GM12878 (cell line): ENCODE measurements around the gene ARHGEF7. TPM values are rescaled to one million over a fixed set of nuclear protein-coding genes. Genes with fewer than 3 reads are reported as not detected.

Source experiments
- ATAC-seq: fragments of 200-7000 bp; cut with Tn5 transposase; 3 replicates; pipeline ENCODE4 v1.9.1; 2020; ENCODE audit warnings: mild to moderate bottlenecking, moderate library complexity
- BruUV-seq: library from RNA; stranded (reverse); fragments of 400-500 nt; replicated peaks from 2 replicates; lab custom pipeline; 2021; lab: Mats Ljungman, UMichigan
- CTCF ChIA-PET: fragments of 300-600 bp; sonication (Branson Sonifier 250); formaldehyde crosslinking; extraction: SDS; loops from one replicate; lab custom pipeline; 2021; ENCODE audit warnings: inconsistent platforms; lab: Yijun Ruan, JAX
- POLR2A ChIA-PET: fragments of 350-600 bp; formaldehyde crosslinking; extraction: SDS; loops from one replicate; lab custom pipeline; 2021; ENCODE audit warnings: inconsistent platforms; lab: Charles Lee
- RAD21 ChIA-PET: fragments of 300-600 bp; sonication (Branson Sonifier 250); formaldehyde crosslinking; loops from one replicate; lab custom pipeline; 2023; ENCODE audit warnings: antibody characterized with exemption; ENCODE audit not compliant: unreplicated experiment; lab: Charles Lee
- SMC1A ChIA-PET: fragments of 300-600 bp; sonication (Branson Sonifier 250); formaldehyde crosslinking; loops from one replicate; lab custom pipeline; 2023; ENCODE audit not compliant: unreplicated experiment, uncharacterized antibody; lab: Charles Lee
- DNase-seq: peaks from one replicate; pipeline ENCODE4 v3.0.0-alpha.2; 2011; ENCODE audit warnings: low read depth, low spot score
- FAIRE-seq: peaks from 3 replicates; lab custom pipeline; 2011; peaks lifted over from hg19 to GRCh38; lab: Jason Lieb, UNC
- H2AFZ ChIP-seq: 2 replicates; pipeline ENCODE4 v1.6.0; 2011; ENCODE audit warnings: low read depth, low read length, control low read depth; ENCODE audit not compliant: control insufficient read depth
- H3K27ac ChIP-seq: 2 replicates; pipeline ENCODE4 v1.5.1; 2011; ENCODE audit warnings: control low read depth; ENCODE audit not compliant: control insufficient read depth, insufficient read depth
- H3K27me3 ChIP-seq, 2 experiments: replicated peaks in 1 of 2; 2 replicates each; pipeline versions ENCODE4 v1.6.0 to v1.6.1; 2011; ENCODE audit warnings: low read length in 1 of 2; ENCODE audit not compliant: control insufficient read depth in 2 of 2, insufficient read depth in 2 of 2
- H3K36me3 ChIP-seq, 2 experiments: 2 replicates each; pipeline ENCODE4 v1.5.1; 2011; ENCODE audit warnings: low read length in 1 of 2; ENCODE audit not compliant: control insufficient read depth in 2 of 2, insufficient read depth in 2 of 2
- H3K4me1 ChIP-seq: 2 replicates; pipeline ENCODE4 v1.6.1; 2011; ENCODE audit warnings: mild to moderate bottlenecking, low read length, moderate library complexity, mixed read lengths; ENCODE audit not compliant: control insufficient read depth, insufficient read depth
- H3K4me2 ChIP-seq: 2 replicates; pipeline ENCODE4 v1.6.0; 2011; ENCODE audit warnings: control low read depth; ENCODE audit not compliant: control insufficient read depth, insufficient read depth
- H3K4me3 ChIP-seq: fragments of 200-600 bp; sonication (generic); 2 replicates; pipeline ENCODE4 v1.5.1; 2016
- H3K79me2 ChIP-seq: 2 replicates; pipeline ENCODE4 v1.6.0; 2011; ENCODE audit warnings: low read length; ENCODE audit not compliant: control insufficient read depth, insufficient read depth
- H3K9ac ChIP-seq: 2 replicates; pipeline ENCODE4 v1.8.0; 2011; ENCODE audit warnings: low read length, control low read depth, mixed read lengths; ENCODE audit not compliant: control insufficient read depth, insufficient read depth
- H3K9me3 ChIP-seq: replicated peaks from 3 replicates; pipeline ENCODE4 v1.5.1; 2011; ENCODE audit warnings: mild to moderate bottlenecking, low read length; ENCODE audit not compliant: control insufficient read depth, insufficient read depth
- H4K20me1 ChIP-seq: 2 replicates; pipeline ENCODE4 v1.6.0; 2011; ENCODE audit not compliant: control insufficient read depth, insufficient read depth
- CBX5 ChIP-seq: sonication (generic); IDR thresholded peaks from 2 replicates; pipeline ENCODE4 v1.6.1; 2016; ENCODE audit warnings: low read depth, moderate library complexity, mild to moderate bottlenecking, inconsistent platforms
- HDGF ChIP-seq: fragments of 450-650 bp; IDR thresholded peaks from 2 replicates; pipeline ENCODE4 v1.6.1; 2016; ENCODE audit warnings: antibody characterized with exemption
- MYC ChIP-seq: IDR thresholded peaks from 2 replicates; pipeline ENCODE4 v1.6.1; 2011; ENCODE audit warnings: mild to moderate bottlenecking, low read length, moderate library complexity, inconsistent platforms; ENCODE audit not compliant: insufficient read depth, insufficient replicate concordance, insufficient read length, severe bottlenecking
- SUZ12 ChIP-seq: fragments of 200-600 bp; sonication (generic); IDR thresholded peaks from one replicate; pipeline ENCODE4 v1.6.1; 2018; ENCODE audit warnings: antibody characterized with exemption, mild to moderate bottlenecking; ENCODE audit not compliant: unreplicated experiment
- YY1 ChIP-seq: IDR thresholded peaks from 2 replicates; pipeline ENCODE4 v1.6.1; 2011; ENCODE audit warnings: low read depth, mild to moderate bottlenecking, low read length
- ZNF217 ChIP-seq: fragments of 450-650 bp; IDR thresholded peaks from 2 replicates; pipeline ENCODE4 v1.6.1; 2017; ENCODE audit warnings: antibody characterized with exemption, mild to moderate bottlenecking
- WGBS: methylation state at CpG from one replicate; pipeline ENCODE4 v1.1.6; 2016; ENCODE audit warnings: low lambda C conversion rate; ENCODE audit not compliant: insufficient replicate concordance, insufficient coverage; ENCODE audit errors: missing lambda C conversion rate; 5-methylcytosine and 5-hydroxymethylcytosine counted together
- in situ Hi-C: fragments of 300-500 bp; cut with MboI; formaldehyde crosslinking; loops from 9 replicates; pipeline ENCODE4 v1.14.3; 2018; ENCODE audit warnings: mixed read lengths
- intact Hi-C: fragments of 100-400 bp; cut with micrococcal nuclease; formaldehyde crosslinking; loops from one replicate; pipeline ENCODE4 v1.14.2; 2022; ENCODE audit not compliant: unreplicated experiment
- polyA plus RNA-seq, 11 experiments: library from polyadenylated mRNA; depleted of rRNA in 4 of 11; unstranded in 6 of 11; stranded (reverse) in 5 of 11; fragments of >200 nt; fragmentation: Nextera tagmentation in 4 of 11; fragmentation: Illumina TruSeq in 1 of 11; extraction: Ambion mirVana in 4 of 11; extraction: Trizol in 1 of 11; gene quantifications; 1 replicate in 1 of 11; 2 replicates in 10 of 11; pipeline versions ENCODE4 v1.2.1 to v1.2.3, GENCODE V29; 2011 to 2016; ENCODE audit warnings: inconsistent platforms in 2 of 11, missing spikeins in 2 of 11, low read depth in 1 of 11
- total RNA-seq, 4 experiments: library from RNA; depleted of rRNA in 3 of 4; stranded (reverse); fragments of >200 nt in 3 of 4; fragmentation: Illumina TruSeq in 1 of 4; extraction: Trizol in 1 of 4; gene quantifications; 2 replicates each; pipeline versions ENCODE4 v1.2.1 to v1.2.3, GENCODE V29; 2013 to 2021
- TF ChIP-seq, protein P1 (sequence below): fragments of 450-650 bp; IDR thresholded peaks from 2 replicates; pipeline ENCODE4 v1.6.1; 2017; ENCODE audit warnings: mild to moderate bottlenecking, low read depth, inconsistent platforms; ENCODE audit not compliant: poor library complexity, severe bottlenecking

Gene ARHGEF7
- total and polyA plus RNA-seq, 10 of the 15 experiments (the other 5 are each of a cell fraction or from before 2014, with no cell fraction given), result 4.7 to 65.5 (median 36.6) TPM

DNA sequence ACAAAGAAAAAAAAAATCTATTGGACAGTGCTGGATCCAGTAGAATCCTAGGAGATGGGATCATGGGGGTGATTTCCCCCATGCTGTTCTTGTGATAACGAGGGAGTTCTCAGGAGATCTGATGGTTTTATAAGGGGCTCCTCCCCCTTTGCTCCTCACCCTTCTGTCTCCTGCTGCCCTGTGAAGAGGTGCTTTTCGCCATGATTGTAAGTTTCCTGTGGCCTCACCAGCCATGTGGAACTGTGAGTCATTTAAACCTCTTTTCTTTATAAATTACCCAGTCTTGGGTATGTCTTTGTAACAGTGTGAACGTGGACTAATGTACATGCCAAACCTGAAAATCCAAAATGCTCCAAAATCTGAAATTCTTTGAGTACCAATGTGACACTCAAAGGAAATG, 45.5 kb downstream of the ARHGEF7 start:
- ChIA-PET RAD21 (no interaction called here), SMC1A (interaction anchor here (2.3 to 2.9 kb wide), 3 partner anchors 13 to 26 kb away, joined by 9 to 36 read pairs (median 11); no protein-coding TSS in a partner anchor), POLR2A (interaction anchor here (1.3 to 2.4 kb wide), 2 partner anchors 21 to 24 kb away, joined by 3 to 13 read pairs; no protein-coding TSS in a partner anchor)
- FAIRE-seq, result no peak
- Histone ChIP-seq H3K36me3 (0 out of 4 replicates have a peak, but pooled peaks cover 0 to 13% of the 10 kb centered on the region in 2 experiments), H3K9ac (no peak overlapping the region), H3K27ac (peak overlapping the region; percentile 47; the same call in 1 of the 2 replicates), H4K20me1 (no peaks in the 10 kb centered on the region), H3K79me2 (peaks cover 98% of the 10 kb centered on the region), H2AFZ (no peak overlapping the region), H3K4me3 (no peak overlapping the region; the same call in 1 of the 2 replicates), H3K4me1 (peaks cover 36% of the 10 kb centered on the region), H3K9me3 (peaks cover 11% of the 10 kb centered on the region; the same call in 2 of the 3 replicates)
- intact Hi-C loops (no loop called here), in situ Hi-C loops (loop anchor here (25.0 kb wide), 1 partner anchor 1998 kb away; no protein-coding TSS in a partner anchor)
- 73% methylated on average over 3 of the region's 3 CpGs for WGBS
- no TSS peak for BruUV-seq
- TF ChIP-seq, protein P1, sequence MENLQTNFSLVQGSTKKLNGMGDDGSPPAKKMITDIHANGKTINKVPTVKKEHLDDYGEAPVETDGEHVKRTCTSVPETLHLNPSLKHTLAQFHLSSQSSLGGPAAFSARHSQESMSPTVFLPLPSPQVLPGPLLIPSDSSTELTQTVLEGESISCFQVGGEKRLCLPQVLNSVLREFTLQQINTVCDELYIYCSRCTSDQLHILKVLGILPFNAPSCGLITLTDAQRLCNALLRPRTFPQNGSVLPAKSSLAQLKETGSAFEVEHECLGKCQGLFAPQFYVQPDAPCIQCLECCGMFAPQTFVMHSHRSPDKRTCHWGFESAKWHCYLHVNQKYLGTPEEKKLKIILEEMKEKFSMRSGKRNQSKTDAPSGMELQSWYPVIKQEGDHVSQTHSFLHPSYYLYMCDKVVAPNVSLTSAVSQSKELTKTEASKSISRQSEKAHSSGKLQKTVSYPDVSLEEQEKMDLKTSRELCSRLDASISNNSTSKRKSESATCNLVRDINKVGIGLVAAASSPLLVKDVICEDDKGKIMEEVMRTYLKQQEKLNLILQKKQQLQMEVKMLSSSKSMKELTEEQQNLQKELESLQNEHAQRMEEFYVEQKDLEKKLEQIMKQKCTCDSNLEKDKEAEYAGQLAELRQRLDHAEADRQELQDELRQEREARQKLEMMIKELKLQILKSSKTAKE, result no peak
- peak; percentile 78; the same call in 1 of the 2 replicates for TF ChIP-seq CBX5
- no peak for TF ChIP-seq YY1
- TF ChIP-seq ZNF217, result no peak
- TF ChIP-seq MYC, result no peak
- TF ChIP-seq HDGF, result no peak
- no peak for TF ChIP-seq SUZ12
- TF ChIP-seq, all 136 proteins: peak for 1
- no peak for DNase-seq
- ATAC-seq, result no peak
- H3K27me3 ChIP-seq, result no peaks in the 10 kb centered on the region
- H3K4me2 ChIP-seq, result no peak overlapping the region
- CTCF ChIA-PET, result interaction anchor here (2.0 kb wide), 1 partner anchor 42 kb away, joined by 5 read pairs; no protein-coding TSS in a partner anchor
